ENCODE results near the gene FN1. TPM values are rescaled to one million over a fixed set of nuclear protein-coding genes. Genes with fewer than 3 reads are reported as not detected.

Gene FN1
- total and polyA plus RNA-seq, 2 donors (not counting 1 experiment from before 2014, with no cell fraction given): 0.05 TPM; not detected in 1

- no peaks in the 10 kb centered on the region for H3K36me3 ChIP-seq (replicated peaks in 1 of 2; ENCODE audit: control extremely low read depth in 1 of 2, control insufficient read depth in 1 of 2, extremely low read depth in 1 of 2, insufficient read depth in 2 of 2, low read length in 1 of 2)
- no peaks in the 10 kb centered on the region for H3K9me3 ChIP-seq (ENCODE audit: control extremely low read depth in 1 of 3, control insufficient read depth in 2 of 3, insufficient read depth in 1 of 3, low read length in 2 of 3)
- H3K27me3 Mint-ChIP-seq: peaks cover 25% of the 10 kb centered on the region
- H3K4me1 ChIP-seq (ENCODE audit: control insufficient read depth in 2 of 2, insufficient read depth in 2 of 2, low read length in 2 of 2): no peaks in the 10 kb centered on the region
- H3K4me2 ChIP-seq (replicated peaks; ENCODE audit: low read depth, low read length, poor library complexity, severe bottlenecking): no peak overlapping the region
- peaks cover 2% of the 10 kb centered on the region for H3K9me3 Mint-ChIP-seq (ENCODE audit: insufficient read depth)
- ChIA-PET POLR2A (no interaction called here), CTCF (no interaction called here)
- intact Hi-C loops (cut with micrococcal nuclease): no loop called here
- H3K4me1 Mint-ChIP-seq: no peaks in the 10 kb centered on the region
- no peak for DNase-seq
- H4K20me1 ChIP-seq (ENCODE audit: control insufficient read depth, insufficient read depth, low read length, poor library complexity, severe bottlenecking): no peaks in the 10 kb centered on the region
- no peak overlapping the region for H3K27ac Mint-ChIP-seq
- H3K79me2 ChIP-seq (ENCODE audit: control insufficient read depth, insufficient read depth, low read length): no peaks in the 10 kb centered on the region
- H2AFZ ChIP-seq (ENCODE audit: insufficient read depth, low read depth, low read length, poor library complexity, severe bottlenecking): no peak overlapping the region
- ATAC-seq (ENCODE audit: low read depth): no peak
- TF ChIP-seq, protein P1, sequence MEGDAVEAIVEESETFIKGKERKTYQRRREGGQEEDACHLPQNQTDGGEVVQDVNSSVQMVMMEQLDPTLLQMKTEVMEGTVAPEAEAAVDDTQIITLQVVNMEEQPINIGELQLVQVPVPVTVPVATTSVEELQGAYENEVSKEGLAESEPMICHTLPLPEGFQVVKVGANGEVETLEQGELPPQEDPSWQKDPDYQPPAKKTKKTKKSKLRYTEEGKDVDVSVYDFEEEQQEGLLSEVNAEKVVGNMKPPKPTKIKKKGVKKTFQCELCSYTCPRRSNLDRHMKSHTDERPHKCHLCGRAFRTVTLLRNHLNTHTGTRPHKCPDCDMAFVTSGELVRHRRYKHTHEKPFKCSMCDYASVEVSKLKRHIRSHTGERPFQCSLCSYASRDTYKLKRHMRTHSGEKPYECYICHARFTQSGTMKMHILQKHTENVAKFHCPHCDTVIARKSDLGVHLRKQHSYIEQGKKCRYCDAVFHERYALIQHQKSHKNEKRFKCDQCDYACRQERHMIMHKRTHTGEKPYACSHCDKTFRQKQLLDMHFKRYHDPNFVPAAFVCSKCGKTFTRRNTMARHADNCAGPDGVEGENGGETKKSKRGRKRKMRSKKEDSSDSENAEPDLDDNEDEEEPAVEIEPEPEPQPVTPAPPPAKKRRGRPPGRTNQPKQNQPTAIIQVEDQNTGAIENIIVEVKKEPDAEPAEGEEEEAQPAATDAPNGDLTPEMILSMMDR (IDR thresholded peaks at IDR 0.05): no peak
- TF ChIP-seq EZH2 (IDR thresholded peaks at IDR 0.05; ENCODE audit: borderline replicate concordance, insufficient read depth, low read depth, low read length, poor library complexity, severe bottlenecking): no peak
- H3K27ac ChIP-seq (ENCODE audit: low read length in 2 of 2): no peak overlapping the region
- no peak overlapping the region for H3K9ac ChIP-seq (ENCODE audit: low read length)
- H3K4me3 ChIP-seq (ENCODE audit: control extremely low read depth in 1 of 5, extremely low read depth in 1 of 5, insufficient read depth in 1 of 5, low read depth in 2 of 5, low read length in 4 of 5): no peak overlapping the region
- H3K4me3 Mint-ChIP-seq: no peak overlapping the region
- WGBS (ENCODE audit: insufficient coverage): no CpG with 5 or more reads among the region's 4 CpGs
- H3K27me3 ChIP-seq (replicated peaks in 1 of 4; ENCODE audit: control extremely low read depth in 1 of 4, control insufficient read depth in 3 of 4, insufficient read depth in 4 of 4, low read length in 3 of 4): peaks cover 0 to 8% (median 0%) of the 10 kb centered on the region in 4 experiments
These were observed 13.2 kb downstream of the FN1 start for GRCh38 chr2:215422676-215423075.

- 81% methylated on average over 8 of the region's 10 CpGs for WGBS (ENCODE audit: insufficient coverage)
- Mint-ChIP-seq H3K27ac (no peak overlapping the region), H3K4me3 (no peak overlapping the region), H3K27me3 (peaks cover 27% of the 10 kb centered on the region), H3K4me1 (no peaks in the 10 kb centered on the region), H3K9me3 (ENCODE audit: insufficient read depth) (peaks cover 2% of the 10 kb centered on the region)
- H3K36me3 ChIP-seq (replicated peaks in 1 of 2; ENCODE audit: control extremely low read depth in 1 of 2, control insufficient read depth in 1 of 2, extremely low read depth in 1 of 2, insufficient read depth in 2 of 2, low read length in 1 of 2): no peaks in the 10 kb centered on the region
- no peak overlapping the region for H2AFZ ChIP-seq (ENCODE audit: insufficient read depth, low read depth, low read length, poor library complexity, severe bottlenecking)
- TF ChIP-seq, protein P1 (IDR thresholded peaks at IDR 0.05): no peak
- no peak for TF ChIP-seq EZH2 (IDR thresholded peaks at IDR 0.05; ENCODE audit: borderline replicate concordance, insufficient read depth, low read depth, low read length, poor library complexity, severe bottlenecking)
- H4K20me1 ChIP-seq (ENCODE audit: control insufficient read depth, insufficient read depth, low read length, poor library complexity, severe bottlenecking): no peaks in the 10 kb centered on the region
- H3K4me3 ChIP-seq (ENCODE audit: control extremely low read depth in 1 of 5, extremely low read depth in 1 of 5, insufficient read depth in 1 of 5, low read depth in 2 of 5, low read length in 4 of 5): no peak overlapping the region
- DNase-seq: no peak
- H3K27ac ChIP-seq (ENCODE audit: low read length in 2 of 2): no peak overlapping the region
- ChIA-PET CTCF (no interaction called here), POLR2A (no interaction called here)
- no peak for ATAC-seq (ENCODE audit: low read depth)
- no peak overlapping the region for H3K4me2 ChIP-seq (replicated peaks; ENCODE audit: low read depth, low read length, poor library complexity, severe bottlenecking)
- H3K27me3 ChIP-seq (replicated peaks in 1 of 4; ENCODE audit: control extremely low read depth in 1 of 4, control insufficient read depth in 3 of 4, insufficient read depth in 4 of 4, low read length in 3 of 4): peaks cover 0 to 8% (median 0%) of the 10 kb centered on the region in 4 experiments
- no peaks in the 10 kb centered on the region for H3K79me2 ChIP-seq (ENCODE audit: control insufficient read depth, insufficient read depth, low read length)
- no peak overlapping the region for H3K9ac ChIP-seq (ENCODE audit: low read length)
- H3K9me3 ChIP-seq (ENCODE audit: control extremely low read depth in 1 of 3, control insufficient read depth in 2 of 3, insufficient read depth in 1 of 3, low read length in 2 of 3): no peaks in the 10 kb centered on the region
- H3K4me1 ChIP-seq (ENCODE audit: control insufficient read depth in 2 of 2, insufficient read depth in 2 of 2, low read length in 2 of 2): no peaks in the 10 kb centered on the region
- intact Hi-C loops (cut with micrococcal nuclease): no loop called here
These were observed 13.9 kb downstream of the FN1 start for GRCh38 chr2:215421859-215422461.
